T-helper 2 cell treated with Interferon-gamma antibody and Interleukin-4, amounts not matched to agents 5 μg/mL and 100 μg/mL, for 36 hours (primary cell): Measurements from ENCODE around the gene DPYSL3.

Experiments
- DNase-seq: peaks from one replicate; pipeline ENCODE4 v3.0.0; 2021; ENCODE audit warnings: low spot score
- H3K27ac Mint-ChIP-seq: one replicate; pipeline ENCODE4 v1.8.0; 2021; ENCODE audit warnings: mild to moderate bottlenecking, mixed read lengths
- H3K27me3 Mint-ChIP-seq: one replicate; pipeline ENCODE4 v1.8.0; 2021; ENCODE audit warnings: low read depth, mixed read lengths
- H3K36me3 Mint-ChIP-seq: one replicate; pipeline ENCODE4 v1.8.0; 2021; ENCODE audit warnings: low read depth, mixed read lengths
- H3K4me1 Mint-ChIP-seq: one replicate; pipeline ENCODE4 v1.8.0; 2021; ENCODE audit warnings: low read depth, mixed read lengths
- H3K4me3 Mint-ChIP-seq: one replicate; pipeline ENCODE4 v1.8.0; 2022; ENCODE audit warnings: mild to moderate bottlenecking, moderate library complexity, mixed read lengths
- H3K9me3 Mint-ChIP-seq: one replicate; pipeline ENCODE4 v1.8.0; 2021; ENCODE audit warnings: mixed read lengths

The DPYSL3 gene

GRCh38 chr5:147532156-147532555, 22.3 kb upstream of the DPYSL3 start:
- Mint-ChIP-seq H3K36me3 (no peaks in the 10 kb centered on the region), H3K4me3 (no peak overlapping the region), H3K27ac (no peak overlapping the region), H3K4me1 (no peaks in the 10 kb centered on the region), H3K9me3 (no peaks in the 10 kb centered on the region), H3K27me3 (peaks cover 2% of the 10 kb centered on the region)
- no peak for DNase-seq

- DNase-seq: no peak
- no peak overlapping the region for H3K27ac Mint-ChIP-seq
- no peaks in the 10 kb centered on the region for H3K9me3 Mint-ChIP-seq
- H3K4me3 Mint-ChIP-seq: no peak overlapping the region
- H3K27me3 Mint-ChIP-seq: peaks cover 2% of the 10 kb centered on the region
- no peaks in the 10 kb centered on the region for H3K36me3 Mint-ChIP-seq
- H3K4me1 Mint-ChIP-seq: no peaks in the 10 kb centered on the region
Observed at GRCh38 chr5:147530530-147531389, 20.9 kb upstream of the DPYSL3 start.

- H3K27me3 Mint-ChIP-seq: no peaks in the 10 kb centered on the region
Observed at GRCh38 chr5:147523069-147523468, 13.2 kb upstream of the DPYSL3 start.

GRCh38 chr5:147522435-147522834, 12.6 kb upstream of the DPYSL3 start:
- no peaks in the 10 kb centered on the region for H3K9me3 Mint-ChIP-seq
- H3K27ac Mint-ChIP-seq: no peak overlapping the region
- H3K27me3 Mint-ChIP-seq: no peaks in the 10 kb centered on the region
- no peaks in the 10 kb centered on the region for H3K4me1 Mint-ChIP-seq
- no peaks in the 10 kb centered on the region for H3K36me3 Mint-ChIP-seq
- DNase-seq: no peak
- H3K4me3 Mint-ChIP-seq: no peak overlapping the region

More at GRCh38 chr5:147523069-147523468, 13.2 kb upstream of the DPYSL3 start:
- Mint-ChIP-seq H3K4me3 (no peak overlapping the region), H3K27ac (no peak overlapping the region), H3K4me1 (no peaks in the 10 kb centered on the region), H3K36me3 (no peaks in the 10 kb centered on the region), H3K9me3 (no peaks in the 10 kb centered on the region)
- DNase-seq: no peak

- Mint-ChIP-seq H3K4me1 (no peaks in the 10 kb centered on the region), H3K4me3 (no peak overlapping the region), H3K27ac (no peak overlapping the region), H3K9me3 (no peaks in the 10 kb centered on the region), H3K27me3 (no peaks in the 10 kb centered on the region), H3K36me3 (no peaks in the 10 kb centered on the region)
- DNase-seq: no peak
Observed at GRCh38 chr5:147520450-147520849, 10.6 kb upstream of the DPYSL3 start.

- no peaks in the 10 kb centered on the region for H3K36me3 Mint-ChIP-seq
- DNase-seq: no peak
Observed at GRCh38 chr5:147519380-147519779, 9.5 kb upstream of the DPYSL3 start.

GRCh38 chr5:147517383-147517782, 7.5 kb upstream of the DPYSL3 start:
- Mint-ChIP-seq H3K27ac (no peak overlapping the region), H3K9me3 (no peaks in the 10 kb centered on the region)
- no peak for DNase-seq

More at GRCh38 chr5:147519380-147519779, 9.5 kb upstream of the DPYSL3 start:
- Mint-ChIP-seq H3K27me3 (no peaks in the 10 kb centered on the region), H3K9me3 (no peaks in the 10 kb centered on the region), H3K27ac (no peak overlapping the region), H3K4me3 (no peak overlapping the region), H3K4me1 (no peaks in the 10 kb centered on the region)

GRCh38 chr5:147515269-147515668, 5.4 kb upstream of the DPYSL3 start:
- no peak for DNase-seq
- H3K9me3 Mint-ChIP-seq: no peaks in the 10 kb centered on the region

More at GRCh38 chr5:147517383-147517782, 7.5 kb upstream of the DPYSL3 start:
- Mint-ChIP-seq H3K4me1 (no peaks in the 10 kb centered on the region), H3K36me3 (no peaks in the 10 kb centered on the region), H3K27me3 (peaks cover 2% of the 10 kb centered on the region), H3K4me3 (no peak overlapping the region)

GRCh38 chr5:147512659-147513379, 3.0 kb upstream of the DPYSL3 start:
- DNase-seq: no peak
- H3K27me3 Mint-ChIP-seq: peaks cover 33% of the 10 kb centered on the region

More at GRCh38 chr5:147515269-147515668, 5.4 kb upstream of the DPYSL3 start:
- H3K27me3 Mint-ChIP-seq: peaks cover 12% of the 10 kb centered on the region
- H3K36me3 Mint-ChIP-seq: no peaks in the 10 kb centered on the region
- no peak overlapping the region for H3K27ac Mint-ChIP-seq
- no peaks in the 10 kb centered on the region for H3K4me1 Mint-ChIP-seq
- no peak overlapping the region for H3K4me3 Mint-ChIP-seq

GRCh38 chr5:147510885-147511284, 1.0 kb upstream of the DPYSL3 start:
- Mint-ChIP-seq H3K9me3 (no peaks in the 10 kb centered on the region), H3K4me1 (no peaks in the 10 kb centered on the region), H3K27ac (no peak overlapping the region), H3K36me3 (no peaks in the 10 kb centered on the region), H3K4me3 (no peak overlapping the region), H3K27me3 (peaks cover 38% of the 10 kb centered on the region)
- no peak for DNase-seq

More at GRCh38 chr5:147512659-147513379, 3.0 kb upstream of the DPYSL3 start:
- no peaks in the 10 kb centered on the region for H3K9me3 Mint-ChIP-seq
- no peaks in the 10 kb centered on the region for H3K4me1 Mint-ChIP-seq
- H3K4me3 Mint-ChIP-seq: no peak overlapping the region
- no peak overlapping the region for H3K27ac Mint-ChIP-seq
- H3K36me3 Mint-ChIP-seq: no peaks in the 10 kb centered on the region

GRCh38 chr5:147509041-147509709, 693 bp downstream of the DPYSL3 start:
- Mint-ChIP-seq H3K36me3 (no peaks in the 10 kb centered on the region), H3K9me3 (no peaks in the 10 kb centered on the region), H3K4me3 (no peak overlapping the region), H3K27ac (no peak overlapping the region), H3K27me3 (peaks cover 38% of the 10 kb centered on the region), H3K4me1 (no peaks in the 10 kb centered on the region)
- DNase-seq: no peak

- DNase-seq: no peak
- H3K9me3 Mint-ChIP-seq: no peaks in the 10 kb centered on the region
- no peaks in the 10 kb centered on the region for H3K36me3 Mint-ChIP-seq
- H3K4me1 Mint-ChIP-seq: no peaks in the 10 kb centered on the region
- no peak overlapping the region for H3K4me3 Mint-ChIP-seq
- no peak overlapping the region for H3K27ac Mint-ChIP-seq
- peaks cover 36% of the 10 kb centered on the region for H3K27me3 Mint-ChIP-seq
Observed at GRCh38 chr5:147508711-147509040, 1.2 kb downstream of the DPYSL3 start.

GRCh38 chr5:147507480-147508126, 2.3 kb downstream of the DPYSL3 start:
- no peaks in the 10 kb centered on the region for H3K36me3 Mint-ChIP-seq
- H3K27me3 Mint-ChIP-seq: peaks cover 36% of the 10 kb centered on the region
- H3K4me1 Mint-ChIP-seq: no peaks in the 10 kb centered on the region
- no peak overlapping the region for H3K4me3 Mint-ChIP-seq
- no peaks in the 10 kb centered on the region for H3K9me3 Mint-ChIP-seq
- no peak overlapping the region for H3K27ac Mint-ChIP-seq
- no peak for DNase-seq
